LNCaP clone FGC (cell line): ENCODE measurements around the gene CARMIL3.

Experiments
- DNase-seq: peaks from one replicate; pipeline ENCODE4 v3.0.0-alpha.2; 2011; ENCODE audit warnings: low read depth
- H3K4me3 ChIP-seq: 2 replicates; pipeline ENCODE4 v1.5.1; 2011; ENCODE audit warnings: mild to moderate bottlenecking, low read depth, low read length, control low read depth
- CTCF ChIP-seq: IDR thresholded peaks from 2 replicates; pipeline ENCODE4 v1.5.1; 2012; ENCODE audit warnings: mild to moderate bottlenecking; ENCODE audit not compliant: control insufficient read depth, insufficient read depth; ENCODE audit errors: extremely low read depth

The CARMIL3 gene

GRCh38 chr14:24074625-24075484 is 23.0 kb downstream of the CARMIL3 start:
- TF ChIP-seq CTCF: no peak
- DNase-seq: no peak

GRCh38 chr14:24075485-24076301 is 23.9 kb downstream of the CARMIL3 start:
- no peak overlapping the region for H3K4me3 ChIP-seq
- no peak for DNase-seq
- TF ChIP-seq CTCF: no peak

More at GRCh38 chr14:24074625-24075484, 23.0 kb downstream of the CARMIL3 start:
- H3K4me3 ChIP-seq: no peak overlapping the region

- no peak for DNase-seq
- TF ChIP-seq CTCF: no peak
- no peak overlapping the region for H3K4me3 ChIP-seq
Measured at GRCh38 chr14:24076302-24076601, 24.4 kb downstream of the CARMIL3 start.

- H3K4me3 ChIP-seq: no peak overlapping the region
- DNase-seq: no peak
- TF ChIP-seq CTCF: no peak
Measured at GRCh38 chr14:24077086-24077485, 25.3 kb downstream of the CARMIL3 start.

GRCh38 chr14:24078146-24078545 is 26.3 kb downstream of the CARMIL3 start:
- TF ChIP-seq CTCF: no peak
- H3K4me3 ChIP-seq: no peak overlapping the region
- DNase-seq: no peak

GRCh38 chr14:24079491-24080141 is 27.8 kb downstream of the CARMIL3 start:
- DNase-seq: no peak
- TF ChIP-seq CTCF: no peak
- no peak overlapping the region for H3K4me3 ChIP-seq
